Pancreas (tissue), 10 donors: ENCODE measurements around the gene PPIP5K1. TPM values are rescaled to one million over a fixed set of nuclear protein-coding genes. Genes with fewer than 3 reads are reported as not detected.
"Not testable (repeated sequence)": the region's sequence is repeated elsewhere in the genome, so short reads cannot be mapped to it uniquely, and the experiment has no call there.

ENCODE experiments used
- ATAC-seq, 4 donors: fragments of 200-7000 bp; cut with Tn5 transposase; one replicate each; pipeline versions ENCODE4 v1.8.0 to v1.9.1; 2020; ENCODE audit warnings: mild to moderate bottlenecking in 4 of 4, moderate library complexity in 4 of 4
- DNase-seq, 6 donors: peaks; one replicate each; pipeline ENCODE4 v3.0.0-alpha.2; 2020
- FAIRE-seq: peaks from 2 replicates; lab custom pipeline; 2012; peaks lifted over from hg19 to GRCh38; lab: Jason Lieb, UNC
- H3K27ac ChIP-seq, 4 donors: fragments of 200-600 bp; sonication (generic); 1 replicate in 3 of 4; 2 replicates in 1 of 4; pipeline versions ENCODE4 v1.5.0 to v1.8.0; 2020
- H3K27me3 ChIP-seq, 4 donors: fragments of 200-600 bp; one replicate each; pipeline ENCODE4 v1.8.0; 2021
- H3K36me3 ChIP-seq, 3 donors: fragments of 200-600 bp; sonication (generic) in 1 of 3; one replicate each; pipeline versions ENCODE4 v1.5.0 to v1.8.0; 2020 to 2021
- H3K4me1 ChIP-seq, 3 donors: fragments of 200-600 bp; one replicate each; pipeline ENCODE4 v1.8.0; 2021
- H3K4me3 ChIP-seq, 4 donors: fragments of 200-600 bp; sonication (generic) in 2 of 4; one replicate each; pipeline versions ENCODE4 v1.5.0 to v1.8.0; 2020 to 2021
- H3K9me3 ChIP-seq, 4 donors: fragments of 200-600 bp; one replicate each; pipeline ENCODE4 v1.8.0; 2021
- WGBS, 2 donors: extraction: QIAGEN DNeasy Blood & Tissue Kit; methylation state at CpG; one replicate each; pipeline ENCODE4 v1.1.7; 2013; 5-methylcytosine and 5-hydroxymethylcytosine counted together
- intact Hi-C, 3 donors: fragments of 100-400 bp; cut with DNase I; formaldehyde crosslinking; loops; one replicate each; pipeline versions ENCODE4 v1.11.1 to v1.14.2; 2022
- polyA plus RNA-seq, 2 donors: library from polyadenylated mRNA; stranded (reverse); fragments of 200-250 nt; gene quantifications; one replicate each; pipeline ENCODE4 v1.2.3, GENCODE V29; 2013
- total RNA-seq, 6 donors: library from RNA; stranded (reverse); fragmentation: NEBNext Ultra II Directional in 4 of 6; extraction: Animal tissue kit (Norgen Biotek cat#: 25700) in 4 of 6; gene quantifications; one replicate each; pipeline versions ENCODE4 v1.2.1 to v1.2.4, GENCODE V29; 2021 to 2023
- TF ChIP-seq, protein P1 (sequence below), 4 donors: fragments of 200-600 bp; sonication (generic) in 3 of 4; IDR thresholded peaks; one replicate each; pipeline versions ENCODE4 v1.5.0 to v1.8.0; 2021; ENCODE audit warnings: antibody characterized with exemption in 4 of 4
- donor health status: healthy with polysubstance abuse.
- donor health status: DM: no; HTN: no; CAD: no; lungs with moderate emphysema.
- donor health status: DM: no; HTN: no; CAD: no.
- donor health status: control.
- donor health status: control.
- donor health status: Bipolar disorder and iron deficiency.
- donor health status: DM: yes; HTN: yes; CAD: no.
- donor health status: DM: no; HTN: no; CAD: no.
- donor health status: DM: no; HTN: no; CAD: no.
- donor health status: DM: yes; HTN: yes; CAD: no.

The PPIP5K1 gene
- total RNA-seq (10 to 100 TPM; 13.3 to 39.9 (median 17.2) TPM), polyA plus RNA-seq (10 to 100 TPM; 11.3 to 16.0 TPM)

DNA sequence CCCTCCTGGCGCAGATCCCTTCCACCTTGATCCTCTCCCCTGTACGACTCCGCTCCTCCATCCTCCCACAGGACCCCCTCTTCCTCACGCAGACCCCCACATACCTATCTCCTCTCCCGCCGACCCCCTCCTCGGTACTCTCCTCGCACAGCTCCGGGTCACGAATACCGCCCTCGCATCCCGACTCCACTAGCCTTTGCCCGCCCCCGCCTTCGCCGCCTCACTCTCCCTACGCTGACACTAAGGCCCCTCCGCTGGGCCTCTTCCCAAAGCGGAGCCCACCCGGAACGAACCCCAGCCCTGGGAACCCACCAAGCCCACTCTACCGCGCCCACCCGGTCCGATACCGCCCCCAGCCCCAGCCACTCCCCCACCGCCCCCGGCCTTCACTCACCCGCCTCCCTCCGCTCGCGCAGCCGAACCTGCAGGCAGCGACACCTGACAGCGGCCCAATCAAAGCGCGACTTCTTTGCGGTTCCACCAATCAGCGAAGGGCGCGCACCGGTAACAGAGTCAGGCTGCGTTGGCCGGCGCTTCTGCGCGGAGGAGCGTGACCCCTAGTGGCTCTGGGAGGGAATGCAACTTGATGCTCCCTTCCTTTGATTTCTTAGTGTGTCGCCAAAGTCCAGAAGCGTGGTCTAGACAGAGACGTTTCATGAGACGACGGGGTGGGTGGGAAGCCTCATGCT is at the start of gene PPIP5K1:
TSS of gene PPIP5K1 (minus strand) at position 431 of the 689 bp plus-strand sequence. CDS start 5,704 bp downstream, outside the sequence.
- WGBS, 2 donors, result no CpG with 5 or more reads among the region's 54 CpGs
- DNase-seq, intact Hi-C loops, H3K36me3 ChIP-seq, H3K27me3 ChIP-seq, H3K4me3 ChIP-seq, H3K27ac ChIP-seq, H3K4me1 ChIP-seq, H3K9me3 ChIP-seq: not testable (repeated sequence)
- peak; percentile 89 to 95 (median 94) for ATAC-seq
- peak; percentile 65 for FAIRE-seq

DNA sequence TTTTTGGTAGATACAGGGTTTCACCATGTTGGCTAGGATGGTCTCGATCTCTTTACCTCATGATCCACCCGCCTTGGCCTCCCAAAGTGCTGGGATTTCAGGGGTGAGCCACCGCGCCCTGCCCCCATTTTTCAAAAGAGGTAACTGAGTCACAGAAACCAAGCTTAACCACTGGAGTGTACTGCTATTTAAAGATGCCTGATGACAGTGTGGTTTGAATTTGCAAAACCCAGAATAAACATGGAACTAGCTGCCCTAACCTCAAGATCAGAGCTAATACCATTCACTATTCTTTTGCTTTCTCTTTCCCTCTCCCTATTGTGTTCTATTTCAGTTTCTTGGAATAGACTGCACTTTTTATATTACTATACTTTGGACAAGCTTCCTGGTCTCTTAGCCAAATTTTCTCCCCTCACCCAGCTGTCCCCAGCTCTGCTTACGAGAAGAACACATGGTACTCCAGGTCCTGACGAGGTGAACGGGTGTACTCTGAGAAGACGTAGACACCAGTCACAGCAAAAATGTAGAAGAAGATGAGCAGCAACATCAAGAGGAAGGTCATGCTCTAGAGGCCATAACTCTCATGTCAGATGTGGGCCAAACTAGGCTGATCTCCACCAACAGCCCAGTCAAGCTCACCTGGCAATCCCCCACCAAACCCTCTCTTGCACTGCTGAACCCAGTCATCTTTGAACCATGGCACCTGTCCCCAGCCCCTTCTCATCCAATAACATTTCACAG is 48.6 kb upstream of the PPIP5K1 start:
- H3K9me3 ChIP-seq, intact Hi-C loops, H3K4me3 ChIP-seq, H3K36me3 ChIP-seq, H3K4me1 ChIP-seq, ATAC-seq, FAIRE-seq, H3K27me3 ChIP-seq, DNase-seq, H3K27ac ChIP-seq: not testable (repeated sequence)
- 93 to 99% methylated on average over 8 of the region's 8 CpGs for WGBS, 2 donors

DNA sequence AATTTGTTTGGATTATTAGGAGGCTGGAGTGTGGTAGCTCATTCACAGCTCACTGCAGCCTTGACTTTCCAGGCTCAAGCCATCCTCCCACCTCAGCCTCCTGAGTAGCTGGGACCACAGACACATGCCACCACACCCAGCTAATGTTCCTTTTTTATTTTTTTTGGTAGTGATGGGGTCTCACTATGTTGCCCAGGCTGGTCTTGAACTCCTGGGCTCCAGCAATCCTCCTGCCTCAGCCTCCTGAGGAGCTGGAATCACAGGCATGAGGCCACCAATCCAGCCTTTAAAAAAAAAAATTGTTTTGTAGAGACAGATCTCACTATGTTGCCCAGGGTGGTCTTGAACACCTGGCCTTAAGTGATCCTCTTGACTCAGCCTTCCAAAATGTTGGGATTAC is 36.9 kb upstream of the PPIP5K1 start:
- ATAC-seq, H3K36me3 ChIP-seq, H3K9me3 ChIP-seq, H3K27me3 ChIP-seq, DNase-seq, H3K4me1 ChIP-seq, FAIRE-seq, H3K27ac ChIP-seq, H3K4me3 ChIP-seq, intact Hi-C loops: not testable (repeated sequence)

DNA sequence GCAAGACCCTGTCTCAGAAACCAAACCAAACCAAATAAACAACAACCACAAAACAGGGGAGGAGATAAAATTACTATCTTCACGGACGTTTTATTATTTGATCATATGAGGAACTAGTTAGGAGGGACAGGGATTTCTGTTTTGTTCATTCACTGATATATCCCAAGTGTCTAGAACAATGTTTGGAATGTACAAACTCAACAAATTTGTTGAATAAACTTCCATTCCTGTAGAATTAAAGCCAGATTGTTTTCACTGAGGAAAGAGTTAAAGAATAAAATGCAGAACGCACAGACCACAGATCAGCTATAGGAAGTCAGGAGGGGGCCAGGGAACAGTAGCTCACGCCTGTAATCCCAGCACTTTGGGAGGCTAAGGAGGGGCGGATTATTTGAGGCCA is 35.1 kb upstream of the PPIP5K1 start:
- intact Hi-C loops, result no loop called here
- TF ChIP-seq, protein P1, sequence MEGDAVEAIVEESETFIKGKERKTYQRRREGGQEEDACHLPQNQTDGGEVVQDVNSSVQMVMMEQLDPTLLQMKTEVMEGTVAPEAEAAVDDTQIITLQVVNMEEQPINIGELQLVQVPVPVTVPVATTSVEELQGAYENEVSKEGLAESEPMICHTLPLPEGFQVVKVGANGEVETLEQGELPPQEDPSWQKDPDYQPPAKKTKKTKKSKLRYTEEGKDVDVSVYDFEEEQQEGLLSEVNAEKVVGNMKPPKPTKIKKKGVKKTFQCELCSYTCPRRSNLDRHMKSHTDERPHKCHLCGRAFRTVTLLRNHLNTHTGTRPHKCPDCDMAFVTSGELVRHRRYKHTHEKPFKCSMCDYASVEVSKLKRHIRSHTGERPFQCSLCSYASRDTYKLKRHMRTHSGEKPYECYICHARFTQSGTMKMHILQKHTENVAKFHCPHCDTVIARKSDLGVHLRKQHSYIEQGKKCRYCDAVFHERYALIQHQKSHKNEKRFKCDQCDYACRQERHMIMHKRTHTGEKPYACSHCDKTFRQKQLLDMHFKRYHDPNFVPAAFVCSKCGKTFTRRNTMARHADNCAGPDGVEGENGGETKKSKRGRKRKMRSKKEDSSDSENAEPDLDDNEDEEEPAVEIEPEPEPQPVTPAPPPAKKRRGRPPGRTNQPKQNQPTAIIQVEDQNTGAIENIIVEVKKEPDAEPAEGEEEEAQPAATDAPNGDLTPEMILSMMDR (IDR thresholded peaks at IDR 0.05), result no peak
- no peak for ATAC-seq
- Histone ChIP-seq H3K4me1 (no peaks in the 10 kb centered on the region), H3K9me3 (no peaks in the 10 kb centered on the region), H3K27ac (no peak overlapping the region), H3K27me3 (no peaks in the 10 kb centered on the region), H3K4me3 (no peak overlapping the region), H3K36me3 (no peaks in the 10 kb centered on the region)
- 26 to 27% methylated on average over 5 of the region's 5 CpGs for WGBS, 2 donors
- no peak for DNase-seq
- no peak for FAIRE-seq

DNA sequence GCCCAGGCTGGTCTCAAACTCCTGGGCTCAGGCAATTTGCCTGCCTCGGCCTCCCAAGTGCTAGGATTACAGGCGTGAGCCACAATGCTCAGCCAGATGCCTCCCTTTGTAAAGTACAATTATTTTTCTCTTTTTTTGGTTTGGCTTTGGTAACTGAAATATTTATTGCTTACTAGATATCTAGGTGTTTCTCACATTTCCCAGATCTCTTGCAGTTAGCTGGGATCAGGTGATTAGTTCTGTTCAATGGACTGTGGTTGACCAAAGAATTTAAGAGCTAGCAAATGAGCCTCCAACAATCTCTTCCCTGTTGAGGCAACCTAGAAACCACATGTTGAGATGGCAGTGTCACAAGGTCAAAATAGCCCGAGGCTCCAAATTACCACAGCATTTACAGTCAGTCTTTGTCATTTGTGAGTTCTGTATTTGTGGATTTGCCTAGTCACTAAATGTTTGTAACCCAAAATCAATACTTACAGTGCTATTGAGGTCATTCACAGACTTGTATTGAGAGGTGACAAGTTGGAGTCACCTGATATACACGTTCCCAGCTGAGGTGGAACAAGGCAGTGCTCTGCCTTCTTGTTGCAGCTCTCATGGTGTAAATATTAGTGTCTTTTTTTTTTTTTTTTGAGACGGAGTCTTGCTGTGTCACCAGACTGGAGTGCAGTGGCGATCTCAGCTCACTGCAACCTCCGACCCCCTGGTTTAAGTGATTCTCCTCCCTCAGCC is 32.2 kb upstream of the PPIP5K1 start:
- intact Hi-C loops, H3K4me3 ChIP-seq, DNase-seq, FAIRE-seq, H3K27ac ChIP-seq, H3K9me3 ChIP-seq, H3K4me1 ChIP-seq, H3K36me3 ChIP-seq, H3K27me3 ChIP-seq: not testable (repeated sequence)
- 60 to 62% methylated on average over 5 of the region's 7 CpGs for WGBS, 2 donors
- ATAC-seq, result peak in 1 of 4 donors; percentile 18

DNA sequence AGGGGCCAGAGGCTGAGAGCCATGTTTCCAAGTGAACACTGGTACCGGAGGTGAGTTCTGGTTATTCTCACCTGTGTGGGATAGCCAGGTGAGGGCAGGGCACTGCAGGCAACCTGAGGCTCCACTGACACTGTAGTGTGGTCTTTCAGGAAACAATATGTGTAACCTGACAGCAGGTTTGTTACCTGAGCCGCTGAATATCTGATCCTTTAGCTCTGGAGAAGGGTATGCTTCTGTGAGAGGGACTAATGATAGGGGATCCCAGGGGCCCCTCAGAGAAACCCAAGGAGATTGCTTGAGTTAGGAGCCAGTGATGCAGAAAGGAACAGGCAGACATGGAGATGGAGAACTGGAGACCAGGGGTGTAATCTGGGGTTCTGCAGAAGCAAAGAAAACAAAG is 28.7 kb upstream of the PPIP5K1 start, which contains the start of gene STRC:
TSS of gene STRC (minus strand) at position 101 of the 400 bp plus-strand sequence. CDS start at position 23, 78 bp downstream.
- H3K36me3 ChIP-seq, H3K4me3 ChIP-seq, FAIRE-seq, H3K27ac ChIP-seq, intact Hi-C loops, H3K4me1 ChIP-seq, H3K9me3 ChIP-seq, H3K27me3 ChIP-seq, ATAC-seq, DNase-seq: not testable (repeated sequence)
- no CpG with 5 or more reads among the region's 2 CpGs for WGBS, 2 donors

DNA sequence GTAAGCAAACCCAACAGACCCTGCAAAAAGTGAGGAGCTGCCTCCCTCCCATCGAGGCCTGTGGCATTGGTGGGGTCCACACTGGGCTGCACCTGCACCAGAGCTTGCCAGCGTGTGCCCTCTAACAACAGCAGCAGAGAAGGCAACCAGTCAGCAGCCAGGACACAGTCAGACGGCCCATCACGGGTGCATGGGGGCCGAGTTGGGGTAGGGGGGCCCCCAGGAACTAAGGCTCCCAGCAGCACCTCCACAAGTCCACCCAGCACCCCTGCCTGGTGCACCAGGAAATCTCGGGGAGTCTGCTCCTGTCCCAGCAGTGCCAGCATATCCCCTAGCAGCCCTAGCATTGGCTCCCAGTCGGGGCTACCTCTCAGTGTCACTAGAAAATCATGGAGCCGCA is 27.7 kb upstream of the PPIP5K1 start:
- H3K36me3 ChIP-seq, intact Hi-C loops, H3K9me3 ChIP-seq, H3K4me3 ChIP-seq, ATAC-seq, FAIRE-seq, H3K27me3 ChIP-seq, DNase-seq, H3K27ac ChIP-seq, H3K4me1 ChIP-seq: not testable (repeated sequence)
- 46 to 60% methylated on average over 3 to 4 of the region's 8 CpGs for WGBS, 2 donors

DNA sequence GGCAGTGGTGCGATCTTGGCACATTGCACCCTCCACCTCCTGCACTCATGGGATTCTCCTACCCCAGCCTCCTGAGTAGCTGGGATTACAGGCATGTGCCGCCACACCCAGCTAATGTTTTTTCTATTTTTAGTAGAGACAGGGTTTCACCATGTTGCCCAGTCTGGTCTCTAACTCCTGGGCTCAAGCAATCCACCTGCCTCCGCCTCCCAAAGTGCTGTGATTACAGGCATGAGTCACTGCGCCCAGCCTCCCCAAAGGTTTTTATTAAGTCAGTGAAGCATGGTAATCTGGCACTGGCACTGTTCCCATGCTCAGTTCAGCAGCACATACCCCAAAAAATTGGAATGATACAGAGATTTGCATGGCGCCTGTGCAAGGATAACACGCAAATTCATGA is 12.2 kb upstream of the PPIP5K1 start:
- H3K9me3 ChIP-seq, ATAC-seq, DNase-seq, FAIRE-seq, H3K4me3 ChIP-seq, H3K4me1 ChIP-seq, intact Hi-C loops, H3K27ac ChIP-seq, H3K27me3 ChIP-seq, H3K36me3 ChIP-seq: not testable (repeated sequence)
- WGBS, 2 donors, result 77 to 89% methylated on average over 6 of the region's 6 CpGs

DNA sequence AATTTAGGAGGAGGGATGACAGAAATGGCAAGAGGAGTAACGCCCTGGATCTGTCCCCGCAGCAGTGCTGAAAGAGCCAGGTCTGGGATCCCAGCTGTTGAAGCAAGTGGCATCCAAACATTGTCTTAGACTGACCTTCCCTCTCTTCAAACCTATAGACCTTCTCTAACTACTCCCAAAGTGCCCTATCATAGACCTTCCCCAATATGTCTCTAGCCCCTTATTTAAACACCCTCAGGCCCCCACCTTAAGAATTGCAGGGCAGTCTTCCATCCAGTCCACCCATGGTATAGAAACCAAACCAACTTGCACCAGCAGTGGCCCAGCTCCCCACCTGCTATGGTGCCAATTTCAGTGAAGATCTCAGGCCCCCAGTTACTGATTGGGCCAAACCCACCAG is 10.2 kb upstream of the PPIP5K1 start:
- H3K27ac ChIP-seq, intact Hi-C loops, DNase-seq, H3K36me3 ChIP-seq, H3K9me3 ChIP-seq, ATAC-seq, FAIRE-seq, H3K4me1 ChIP-seq, H3K27me3 ChIP-seq, H3K4me3 ChIP-seq: not testable (repeated sequence)
- no CpG with 5 or more reads among the region's 2 CpGs for WGBS, 2 donors

DNA sequence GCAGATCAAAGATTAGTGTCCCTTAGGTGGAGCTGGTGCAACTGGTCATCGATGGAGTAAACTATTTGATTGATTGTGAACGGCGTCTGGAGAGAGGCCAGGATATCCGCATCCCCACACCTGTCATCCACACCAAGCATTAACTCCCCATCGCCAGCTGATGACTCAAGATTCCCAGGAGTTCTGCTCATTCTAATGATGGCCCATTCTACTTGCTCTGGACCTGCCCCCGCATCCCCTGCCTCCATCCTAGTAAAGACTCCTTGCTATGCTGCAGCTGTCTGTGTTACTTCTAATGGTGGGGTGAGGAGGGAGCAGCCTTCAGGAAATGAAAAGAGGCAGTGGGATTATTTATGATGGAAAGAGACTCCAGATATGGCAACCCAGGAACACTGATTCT is 9.1 kb upstream of the PPIP5K1 start:
- ATAC-seq, H3K27ac ChIP-seq, FAIRE-seq, H3K9me3 ChIP-seq, H3K27me3 ChIP-seq, intact Hi-C loops, H3K4me3 ChIP-seq, DNase-seq, H3K36me3 ChIP-seq, H3K4me1 ChIP-seq: not testable (repeated sequence)
- 68 to 81% methylated on average over 6 of the region's 6 CpGs for WGBS, 2 donors
